IPS-NIHi11 (cell line): ENCODE measurements around the gene PHETA2.
"Not testable (repeated sequence)": the region's sequence is repeated elsewhere in the genome, so short reads cannot be mapped to it uniquely, and the experiment has no call there.

Experiments
- DNase-seq: peaks from one replicate; pipeline ENCODE4 v3.0.0; 2012; ENCODE audit warnings: mixed read lengths, low spot score

The PHETA2 gene

GRCh38 chr22:42069801-42070516, 4.1 kb upstream of the PHETA2 start:
- no peak for DNase-seq

GRCh38 chr22:42070517-42071422, 3.3 kb upstream of the PHETA2 start, which contains the start of gene NAGA:
TSS of gene NAGA (minus strand) at chr22:42070812. CDS start at chr22:42070297, 515 bp downstream.
- peak; percentile 94 for DNase-seq

GRCh38 chr22:42071508-42071907, 2.5 kb upstream of the PHETA2 start:
- DNase-seq, result not testable (repeated sequence)

- DNase-seq, result no peak
Observed at GRCh38 chr22:42072606-42073330, 1.3 kb upstream of the PHETA2 start.

- no peak for DNase-seq
Observed at GRCh38 chr22:42073621-42074041, 417 bp upstream of the PHETA2 start.

GRCh38 chr22:42074846-42075676, 1.0 kb downstream of the PHETA2 start:
- no peak for DNase-seq

GRCh38 chr22:42076764-42077485, 2.9 kb downstream of the PHETA2 start:
- no peak for DNase-seq

GRCh38 chr22:42077486-42078125, 3.6 kb downstream of the PHETA2 start:
- DNase-seq, result no peak

- no peak for DNase-seq
Observed at GRCh38 chr22:42078469-42079318, 4.6 kb downstream of the PHETA2 start.

- peak; percentile 97 for DNase-seq
Observed at GRCh38 chr22:42079319-42080251, 5.5 kb downstream of the PHETA2 start, which contains the start of gene SMDT1. TSS of gene SMDT1 (plus strand) at chr22:42079700. CDS start at chr22:42079769, 69 bp downstream.

- no peak for DNase-seq
Observed at GRCh38 chr22:42080287-42080686, 6.2 kb downstream of the PHETA2 start.

- DNase-seq, result no peak
Observed at GRCh38 chr22:42083119-42083518, 9.1 kb downstream of the PHETA2 start.

GRCh38 chr22:42084874-42085273, 10.8 kb downstream of the PHETA2 start:
- DNase-seq, result no peak

- no peak for DNase-seq
Observed at GRCh38 chr22:42086051-42086450, 12.0 kb downstream of the PHETA2 start.

- DNase-seq, result peak; percentile 97
Observed at GRCh38 chr22:42090596-42091454, 16.8 kb downstream of the PHETA2 start, which contains the start of gene NDUFA6. TSS of gene NDUFA6 (minus strand) at chr22:42090772. CDS start at chr22:42090744, 28 bp downstream.

- DNase-seq, result no peak
Observed at GRCh38 chr22:42091455-42091782, 17.4 kb downstream of the PHETA2 start.

GRCh38 chr22:42101199-42101598, 27.2 kb downstream of the PHETA2 start:
- no peak for DNase-seq
